ENCODE results near the gene FNIP1. TPM values are rescaled to one million over a fixed set of nuclear protein-coding genes. Genes with fewer than 3 reads are reported as not detected.
"Not testable (repeated sequence)": the region's sequence is repeated elsewhere in the genome, so short reads cannot be mapped to it uniquely, and the experiment has no call there.

The FNIP1 gene
- total RNA-seq, 1 experiment from 2014 or later = 29.4 TPM

DNA sequence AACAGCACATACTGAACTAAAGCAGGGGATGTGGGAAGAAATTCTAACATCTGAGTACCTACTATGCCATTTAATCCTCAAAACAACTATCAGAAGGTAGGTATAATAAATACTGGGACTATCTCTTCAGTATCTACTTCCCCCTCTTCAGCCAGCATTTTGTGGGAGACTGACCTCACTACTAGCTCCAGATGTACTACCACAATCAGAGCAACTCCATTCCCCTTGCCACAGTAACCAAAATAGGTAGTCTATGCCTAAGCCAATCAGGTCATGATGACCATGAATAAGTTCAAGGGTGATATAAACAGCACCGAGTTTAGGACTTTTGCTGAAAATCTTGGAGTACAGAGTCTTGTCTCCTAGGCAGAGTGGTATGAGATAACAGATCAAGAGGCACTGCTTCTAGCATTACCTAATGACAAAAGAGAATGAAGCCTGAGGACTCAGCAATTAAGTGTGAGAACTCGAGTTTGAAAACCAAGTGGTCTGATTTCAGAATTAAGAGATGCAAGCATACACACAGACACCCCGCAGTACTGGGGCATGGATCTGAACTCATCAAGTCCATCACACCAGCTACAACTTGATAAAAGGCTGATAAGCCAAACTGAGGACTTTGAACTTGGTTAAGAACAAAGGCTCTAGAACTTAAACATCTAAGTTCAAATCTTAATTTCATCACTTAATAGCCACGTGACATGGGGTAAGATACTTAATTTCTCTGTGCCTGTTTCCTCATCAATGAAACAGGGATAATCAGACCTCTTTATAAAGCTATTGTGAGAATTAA lies 9.7 kb downstream of the FNIP1 start:
- DNase-seq (ENCODE audit: low spot score) = no peak

DNA sequence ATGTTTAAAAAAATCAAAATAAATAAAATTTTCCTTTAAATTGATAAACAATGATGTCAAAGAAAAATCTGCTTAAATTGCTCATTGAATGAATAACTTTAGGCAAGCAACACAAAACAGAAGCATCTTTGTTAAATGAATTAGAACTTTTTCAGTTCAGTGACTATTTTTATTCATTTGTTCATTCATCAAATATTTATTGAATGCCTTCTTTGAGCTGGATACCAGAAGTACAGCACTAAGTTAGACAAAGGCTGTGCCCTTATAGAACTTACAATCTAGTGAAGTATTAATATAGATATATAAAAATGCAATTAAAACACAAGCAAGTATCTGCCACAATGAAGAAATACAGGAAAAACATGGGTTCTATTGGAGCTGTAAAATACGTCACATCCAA lies 10.8 kb downstream of the FNIP1 start:
- no peak for DNase-seq (ENCODE audit: low spot score)

DNA sequence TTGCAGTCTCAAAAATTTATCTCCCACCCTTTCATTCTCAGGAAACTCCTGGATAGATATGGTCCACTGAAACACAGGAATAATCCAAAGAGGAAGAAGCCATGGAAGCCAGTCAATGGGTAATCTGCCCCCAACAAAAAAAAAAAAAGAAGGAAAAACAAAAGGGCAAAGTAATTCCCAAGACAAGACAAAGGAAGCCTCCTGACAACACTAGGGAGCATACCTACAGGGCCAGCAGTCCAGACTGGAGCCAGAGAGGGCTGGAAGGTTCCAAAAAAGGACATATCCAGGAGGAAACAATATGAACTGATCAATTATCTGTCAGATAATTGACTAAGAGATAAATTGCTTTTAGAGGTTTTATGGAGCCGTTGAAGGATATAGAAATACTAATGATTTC lies 12.9 kb downstream of the FNIP1 start:
- DNase-seq (ENCODE audit: low spot score) = no peak

DNA sequence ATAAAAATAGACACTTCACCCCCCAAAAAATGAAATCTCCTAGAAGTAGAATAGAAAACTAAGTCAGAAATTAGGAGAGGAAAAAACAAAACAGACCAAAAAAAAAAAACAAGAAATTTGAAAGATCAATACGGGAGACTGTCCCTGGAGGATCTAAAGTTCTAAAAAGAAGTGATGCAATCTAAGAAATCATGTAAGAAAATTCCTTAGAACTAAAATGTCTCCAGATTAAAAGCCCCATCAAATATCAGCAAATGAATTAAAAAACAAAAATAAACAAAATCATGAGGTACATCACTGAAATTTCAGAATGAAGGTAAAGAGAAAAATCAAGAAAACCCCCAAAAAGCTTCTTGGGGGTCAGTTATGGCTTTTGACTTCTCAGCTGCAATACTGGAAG lies 13.5 kb downstream of the FNIP1 start:
- DNase-seq (ENCODE audit: low spot score) = no peak

DNA sequence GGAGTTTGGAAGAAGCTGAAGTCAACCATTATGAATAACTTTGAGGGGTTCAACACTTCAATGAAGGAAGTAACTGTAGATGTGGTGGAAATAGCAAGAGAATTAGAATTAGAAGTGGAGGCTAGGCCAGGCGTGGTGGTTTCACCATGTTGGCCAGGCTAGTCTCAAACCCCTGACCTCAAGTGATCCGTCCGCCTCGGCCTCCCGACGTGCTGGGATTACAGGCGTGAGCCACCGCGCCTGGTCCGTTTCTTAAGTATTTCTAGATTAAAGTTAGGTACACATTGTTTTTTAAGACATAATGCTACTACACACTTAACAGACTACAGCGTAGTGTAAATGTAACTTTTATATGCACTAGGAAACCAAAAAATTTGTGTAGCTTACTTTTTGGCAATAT lies 14.1 kb downstream of the FNIP1 start:
- DNase-seq (ENCODE audit: low spot score) = no peak

DNA sequence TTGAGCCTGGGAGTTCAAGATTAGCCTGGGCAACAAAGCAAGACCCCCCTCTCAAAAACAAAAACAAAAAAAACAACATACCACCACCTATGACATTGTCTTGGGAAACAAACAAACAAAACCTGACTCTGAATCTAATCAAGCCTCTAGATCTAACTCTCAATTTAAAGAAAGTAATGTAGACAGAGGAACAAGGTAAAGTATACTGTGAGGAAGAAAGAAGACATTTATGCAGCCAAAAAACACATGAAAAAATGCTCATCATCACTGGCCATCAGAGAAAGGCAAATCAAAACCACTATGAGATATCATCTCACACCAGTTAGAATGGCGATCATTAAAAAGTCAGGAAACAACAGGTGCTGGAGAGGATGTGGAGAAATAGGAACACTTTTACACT lies 18.7 kb downstream of the FNIP1 start:
- DNase-seq (ENCODE audit: low spot score) = not testable (repeated sequence)

DNA sequence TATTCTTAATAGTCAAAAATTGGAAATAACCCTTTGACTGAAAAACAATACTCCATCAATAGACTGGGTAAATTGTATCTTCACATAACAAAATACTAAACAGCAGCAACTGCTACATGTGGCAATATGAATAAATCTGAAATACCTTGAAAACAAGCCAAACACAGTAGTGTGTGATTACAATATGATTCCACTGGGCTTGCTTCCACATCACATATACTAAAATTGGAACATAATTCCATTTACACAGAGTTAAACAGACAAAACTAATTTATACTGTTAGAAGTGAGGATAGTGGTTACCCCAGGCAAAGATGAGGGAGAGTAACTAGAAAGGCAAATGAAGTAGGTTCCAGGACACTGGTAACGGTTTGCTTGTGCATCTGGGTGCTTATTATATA lies 20.4 kb downstream of the FNIP1 start:
- no peak for DNase-seq (ENCODE audit: low spot score)

DNA sequence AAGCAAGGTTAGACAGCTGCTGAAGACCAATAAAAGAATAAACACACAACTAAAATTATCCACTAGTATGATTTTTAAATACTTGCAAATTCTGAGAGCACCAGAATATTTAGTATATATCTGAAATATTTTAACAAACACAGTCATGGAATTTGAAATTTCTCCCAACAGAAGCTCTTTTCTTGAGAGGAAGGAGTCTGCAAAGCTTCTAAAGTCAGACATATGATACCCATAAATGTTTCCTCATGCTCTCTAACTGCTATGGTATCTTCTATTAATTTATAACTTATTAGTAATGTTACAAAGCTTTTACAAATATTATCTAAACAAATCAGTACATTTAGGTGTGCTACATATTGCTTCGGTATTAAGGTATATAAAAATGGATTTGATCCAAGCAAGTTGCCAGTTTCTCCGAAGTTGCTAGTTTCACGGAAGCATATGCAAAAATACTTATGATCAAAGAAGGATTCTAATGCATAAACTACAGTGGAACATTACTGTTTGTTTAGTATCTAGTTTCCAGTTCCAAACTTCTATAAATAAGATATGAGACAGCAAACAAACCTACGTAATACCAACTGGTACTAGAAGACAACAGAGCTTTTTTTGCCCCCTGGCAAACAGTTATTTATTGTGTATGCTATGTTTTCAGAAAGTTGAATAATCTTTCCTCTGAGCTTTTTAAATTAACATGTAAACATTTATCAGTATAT lies 22.0 kb downstream of the FNIP1 start:
- DNase-seq (ENCODE audit: low spot score) = no peak

DNA sequence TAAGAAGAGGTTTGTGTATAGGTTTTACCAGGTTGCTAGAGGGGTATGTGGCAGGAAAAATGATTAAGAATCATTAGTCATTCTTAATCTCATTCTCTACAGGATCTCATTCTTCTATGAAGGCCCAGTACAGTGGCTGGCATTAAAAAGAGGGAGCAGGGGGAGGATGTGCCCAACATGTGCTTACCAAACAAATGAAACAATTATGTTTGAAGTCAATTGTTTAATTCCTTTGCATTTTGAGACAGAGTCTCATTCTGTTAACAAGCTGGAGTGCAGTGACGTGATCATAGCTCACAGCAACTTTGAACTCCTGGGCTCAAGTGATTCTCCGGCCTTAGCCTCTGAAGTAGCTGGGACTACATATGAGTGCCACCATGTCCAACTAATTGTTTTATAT lies 23.0 kb downstream of the FNIP1 start:
- no peak for DNase-seq (ENCODE audit: low spot score)

DNA sequence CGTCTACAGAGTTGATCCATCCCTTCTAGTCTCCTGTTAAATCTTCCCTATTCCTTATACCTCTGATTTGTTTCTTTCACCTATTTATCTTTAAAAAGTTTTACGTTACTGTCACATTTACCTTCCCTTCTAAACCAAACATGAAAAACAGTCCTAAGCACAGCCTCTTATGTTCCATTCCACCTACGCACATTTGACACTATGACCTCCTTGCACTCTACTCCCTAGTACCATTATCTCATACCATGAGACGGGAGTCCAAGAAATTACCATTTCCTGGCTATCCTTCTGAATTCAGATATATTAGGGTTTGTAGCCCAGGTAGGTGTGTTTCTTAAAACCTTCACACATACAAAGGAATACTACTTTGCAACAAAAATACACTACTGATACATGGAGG lies 25.1 kb downstream of the FNIP1 start:
- no peak for DNase-seq (ENCODE audit: low spot score)

DNA sequence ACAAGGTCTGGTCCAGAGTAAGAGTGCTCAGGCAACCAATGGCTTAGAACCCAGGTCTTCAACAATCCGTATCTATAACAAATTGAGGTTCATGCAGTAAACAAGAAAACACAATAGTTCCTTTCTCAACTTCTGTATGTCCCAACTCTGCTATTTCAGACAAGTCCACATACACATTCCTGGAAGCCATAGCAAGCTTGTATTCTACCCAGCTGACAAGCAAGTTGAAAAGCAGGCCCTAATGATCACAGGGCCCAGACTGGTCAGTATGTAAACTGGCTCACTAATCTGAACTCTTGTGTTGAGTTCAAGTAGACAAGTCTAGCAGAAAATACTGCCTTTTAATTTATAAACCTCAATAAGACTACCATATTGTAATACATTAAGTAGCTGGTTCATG lies 26.9 kb downstream of the FNIP1 start:
- no peak for DNase-seq (ENCODE audit: low spot score)

DNA sequence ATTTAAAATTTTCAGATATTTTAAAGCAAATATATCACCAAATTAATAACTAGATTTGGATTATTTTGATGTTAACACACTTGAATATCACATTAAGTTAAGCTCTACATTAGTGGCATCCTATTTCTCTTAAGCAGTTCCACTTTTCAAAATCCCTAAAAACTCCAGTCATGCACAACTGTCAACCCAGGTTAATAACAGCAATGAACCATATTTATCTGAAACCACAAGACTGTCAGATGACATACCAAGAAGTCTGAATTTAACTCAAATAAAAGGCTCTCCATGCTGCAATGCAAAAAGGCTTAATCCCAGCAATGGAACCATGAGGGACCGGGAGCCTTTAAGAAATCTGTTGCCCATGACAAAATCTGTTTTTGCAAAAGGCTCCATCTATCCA lies 27.5 kb downstream of the FNIP1 start:
- no peak for DNase-seq (ENCODE audit: low spot score)

DNA sequence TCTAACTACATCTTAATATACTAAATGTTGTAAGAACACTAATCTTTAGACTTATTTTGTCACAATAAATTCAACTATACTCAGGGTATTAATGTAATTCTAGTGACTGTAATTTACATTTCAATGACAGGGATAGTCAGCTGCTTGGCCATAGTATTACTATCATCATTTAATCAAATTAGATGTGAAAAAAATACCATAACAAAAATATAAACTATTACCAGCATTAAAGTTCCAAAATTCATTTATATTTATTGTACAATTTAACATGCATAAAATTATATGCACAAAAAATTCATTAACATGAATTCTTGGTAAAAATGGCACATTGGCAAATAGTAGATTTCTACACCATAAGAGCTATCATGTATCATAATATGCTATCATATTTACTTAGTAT lies 28.9 kb downstream of the FNIP1 start:
- no peak for DNase-seq (ENCODE audit: low spot score)

DNA sequence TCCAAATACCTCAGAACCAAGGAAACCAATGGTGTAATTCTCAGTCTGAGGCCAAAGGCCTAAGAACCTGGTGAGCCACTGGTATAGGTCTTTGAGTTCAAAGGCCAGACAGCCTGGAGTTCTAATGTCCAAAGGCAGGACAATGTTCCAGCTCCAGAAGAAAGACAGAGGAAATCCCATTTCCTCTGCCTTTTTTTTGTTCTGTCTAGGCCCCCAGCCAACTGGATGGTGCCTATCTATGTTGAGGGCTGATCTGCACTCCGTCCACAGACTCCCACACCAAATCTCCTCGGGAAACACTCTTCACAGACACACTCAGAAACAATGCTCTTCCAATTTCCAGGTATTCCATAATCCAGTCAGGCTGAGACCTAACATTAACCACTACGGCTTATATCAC lies 30.1 kb downstream of the FNIP1 start:
- DNase-seq (ENCODE audit: low spot score) = no peak

DNA sequence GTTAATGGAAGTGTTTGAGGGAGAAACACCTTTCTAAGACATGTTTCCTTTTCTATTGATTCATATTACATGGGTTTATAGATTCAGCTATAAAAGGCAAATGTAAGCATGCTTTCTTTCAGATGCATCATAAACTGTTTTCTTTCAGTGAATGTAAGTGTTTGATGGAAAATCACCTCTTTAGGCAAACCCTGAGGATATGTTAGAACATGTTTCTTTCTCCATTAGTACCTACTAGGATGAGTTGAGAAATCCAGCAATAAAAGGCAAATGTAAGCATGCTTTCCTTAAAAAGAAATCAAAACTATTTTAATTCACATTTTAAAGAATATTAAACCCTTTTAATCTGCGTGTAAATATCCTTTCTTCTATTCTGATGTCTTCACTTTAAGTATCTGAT lies 31.6 kb downstream of the FNIP1 start:
- no peak for DNase-seq (ENCODE audit: low spot score)

DNA sequence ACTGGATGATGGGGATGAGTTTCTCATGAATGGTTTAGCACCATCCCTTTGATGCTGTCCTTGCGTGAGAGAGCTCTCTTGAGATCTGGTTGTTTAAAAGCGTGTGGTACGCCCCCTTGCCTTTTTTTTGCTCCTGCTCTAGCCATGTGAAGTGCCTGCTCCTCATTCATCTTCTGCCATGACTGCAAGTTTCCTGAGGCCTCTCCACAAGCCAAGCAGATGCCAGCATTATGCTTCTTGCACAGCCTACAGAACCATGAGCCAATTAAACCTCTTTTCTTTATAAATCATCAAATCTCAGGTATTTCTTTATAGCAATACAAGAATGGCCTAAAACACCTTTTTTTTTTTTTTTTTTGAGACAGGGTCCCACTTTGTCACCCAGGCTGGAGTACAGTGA lies 32.8 kb downstream of the FNIP1 start:
- DNase-seq (ENCODE audit: low spot score) = no peak

DNA sequence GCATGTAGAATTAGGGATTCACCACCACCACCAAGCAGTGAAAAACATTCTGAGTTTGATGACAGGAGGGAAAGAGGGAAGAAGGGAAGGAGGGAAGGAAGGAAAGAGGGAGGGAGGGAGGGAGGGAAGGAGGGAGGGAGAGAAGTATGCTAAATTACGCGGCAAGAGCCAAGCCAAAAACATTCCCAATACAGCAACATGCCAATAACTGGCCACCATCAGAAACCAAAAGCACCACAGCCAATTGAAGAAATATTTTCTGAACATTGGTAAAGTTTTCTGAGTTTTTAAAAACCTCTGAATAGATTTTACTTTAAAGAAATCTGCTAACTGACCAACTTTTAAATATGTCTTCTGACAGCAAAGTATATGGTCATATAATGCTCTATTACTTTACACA lies 36.0 kb downstream of the FNIP1 start:
- no peak for DNase-seq (ENCODE audit: low spot score)

DNA sequence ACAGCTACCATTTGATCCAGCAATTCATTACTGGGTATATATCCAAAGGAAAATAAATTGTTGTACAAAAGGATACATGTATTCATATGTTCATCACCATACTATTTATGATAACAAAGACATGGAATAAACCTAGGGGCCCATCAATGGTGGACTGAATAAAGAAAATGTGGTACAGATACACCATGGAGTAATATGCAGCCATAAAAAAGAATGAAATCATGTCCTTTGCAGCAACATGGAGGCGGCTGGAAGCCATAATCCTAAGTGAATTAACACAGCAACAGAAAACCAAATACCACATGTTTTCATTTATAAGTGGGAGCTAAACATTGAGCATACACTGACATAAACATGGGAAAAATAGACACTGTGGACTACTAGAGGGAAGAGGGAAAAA lies 37.1 kb downstream of the FNIP1 start:
- DNase-seq (ENCODE audit: low spot score) = no peak

DNA sequence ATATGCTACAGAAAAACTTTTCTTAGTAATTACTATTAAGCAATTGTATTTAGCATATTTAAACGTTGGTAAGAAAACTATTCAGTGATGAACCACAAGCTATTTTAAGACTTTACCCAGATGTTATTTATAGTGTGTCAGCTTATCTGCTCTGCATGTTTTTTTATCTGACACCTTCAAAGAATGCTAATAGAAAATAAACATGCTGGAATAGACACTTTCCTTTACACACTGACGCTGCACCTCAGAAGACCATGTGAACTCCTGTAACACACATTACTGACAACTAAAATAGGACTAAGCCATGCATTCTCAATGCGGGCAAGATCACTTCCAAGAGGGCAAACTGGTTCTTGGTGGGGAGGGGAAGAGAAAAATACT lies 38.3 kb downstream of the FNIP1 start:
- no peak for DNase-seq (ENCODE audit: low spot score)

DNA sequence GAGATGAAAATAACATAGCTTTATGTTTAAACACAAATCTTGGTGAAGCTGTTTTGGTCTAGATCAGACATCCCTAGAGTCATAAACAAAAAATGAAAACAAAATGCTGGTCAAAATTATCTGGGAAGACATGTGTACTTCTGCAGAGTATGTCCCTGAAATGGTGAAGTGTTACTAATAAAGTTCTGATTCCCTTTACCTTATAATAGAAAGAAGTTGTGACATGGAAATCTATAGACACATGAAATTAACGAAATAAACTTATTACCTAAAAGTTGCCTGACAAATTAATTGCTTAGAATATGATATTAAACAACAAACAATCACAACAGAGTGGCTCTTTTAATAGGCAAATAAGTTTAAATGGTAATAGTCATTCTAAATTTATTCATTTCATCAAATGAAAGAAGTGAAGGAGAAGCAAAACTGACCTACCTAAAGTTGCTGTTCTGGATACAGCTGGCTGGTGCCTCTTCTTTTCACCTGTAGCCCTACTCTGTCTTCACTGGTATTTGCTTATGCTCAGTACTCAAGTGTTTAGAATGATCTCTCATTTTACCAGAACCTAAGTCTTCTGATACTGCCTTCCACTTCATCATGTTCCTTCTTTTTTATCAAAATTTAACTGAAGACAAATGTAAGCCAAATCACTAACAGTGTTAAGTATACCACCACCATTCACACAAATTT lies 38.8 kb downstream of the FNIP1 start:
- DNase-seq (ENCODE audit: low spot score) = no peak

DNA sequence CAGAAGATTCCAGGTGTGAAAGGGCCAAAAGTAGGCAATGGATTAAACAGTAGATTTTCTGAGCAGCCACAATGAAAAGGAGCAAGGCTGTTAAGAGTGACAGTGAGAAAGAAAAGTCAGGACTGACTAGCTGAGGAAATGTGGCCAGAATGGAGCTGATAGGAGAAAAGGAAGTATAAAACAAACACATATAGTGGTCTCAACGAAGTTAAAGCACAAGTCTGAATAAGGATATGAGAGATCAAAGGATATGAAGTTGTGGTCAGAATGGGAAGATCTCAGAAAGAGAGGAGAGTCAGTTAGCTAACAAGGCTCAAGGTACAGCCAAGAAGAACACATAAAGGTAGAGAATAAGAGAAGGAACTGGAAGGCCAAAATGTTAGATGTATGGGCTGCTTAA lies 39.9 kb downstream of the FNIP1 start:
- DNase-seq (ENCODE audit: low spot score) = no peak

DNA sequence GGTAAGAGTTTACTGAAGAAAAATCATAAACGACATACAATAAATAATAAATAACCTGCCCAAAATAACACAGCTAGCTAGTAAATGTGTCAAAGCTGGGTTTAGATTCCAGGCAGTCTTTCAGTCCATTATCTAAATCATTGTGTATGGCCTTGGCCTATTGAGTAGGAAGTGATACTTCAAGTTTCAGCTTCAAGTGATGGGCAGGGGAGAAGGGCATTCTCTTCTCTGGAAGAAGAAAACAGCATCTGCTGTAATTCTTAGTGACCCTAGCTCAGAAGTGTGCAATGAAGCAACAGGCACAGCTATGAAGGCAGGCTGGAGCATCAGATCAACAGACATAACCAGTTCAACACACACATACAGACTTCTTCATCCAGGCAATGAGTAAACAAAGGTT lies 42.5 kb downstream of the FNIP1 start:
- no peak for DNase-seq (ENCODE audit: low spot score)

DNA sequence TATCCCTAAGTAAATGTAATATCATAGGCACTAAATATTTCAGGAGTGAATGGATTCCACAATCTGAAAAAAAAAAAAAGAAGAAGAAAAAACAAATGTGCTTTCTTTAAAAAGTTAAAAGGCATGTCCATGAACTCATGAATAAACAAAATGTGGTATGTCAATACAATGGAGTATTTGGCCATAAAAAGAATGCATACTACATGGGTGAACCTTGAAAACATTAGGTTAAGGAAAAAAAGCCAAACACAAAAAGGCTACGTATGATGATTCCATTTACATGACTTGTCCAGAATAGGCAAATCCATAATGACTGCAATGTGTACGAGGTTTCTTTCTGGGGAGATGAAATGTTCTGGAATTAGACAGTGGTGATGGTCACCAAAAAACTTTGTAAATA lies 45.3 kb downstream of the FNIP1 start:
- DNase-seq (ENCODE audit: low spot score) = no peak
